HPDE6-E6E7 (cell line): ENCODE measurements around the gene SLC10A3.

Source experiments
- DNase-seq: peaks from one replicate; pipeline ENCODE4 v3.0.0; 2011; ENCODE audit warnings: missing footprints; ENCODE audit errors: extremely low spot score

SLC10A3 gene

DNA sequence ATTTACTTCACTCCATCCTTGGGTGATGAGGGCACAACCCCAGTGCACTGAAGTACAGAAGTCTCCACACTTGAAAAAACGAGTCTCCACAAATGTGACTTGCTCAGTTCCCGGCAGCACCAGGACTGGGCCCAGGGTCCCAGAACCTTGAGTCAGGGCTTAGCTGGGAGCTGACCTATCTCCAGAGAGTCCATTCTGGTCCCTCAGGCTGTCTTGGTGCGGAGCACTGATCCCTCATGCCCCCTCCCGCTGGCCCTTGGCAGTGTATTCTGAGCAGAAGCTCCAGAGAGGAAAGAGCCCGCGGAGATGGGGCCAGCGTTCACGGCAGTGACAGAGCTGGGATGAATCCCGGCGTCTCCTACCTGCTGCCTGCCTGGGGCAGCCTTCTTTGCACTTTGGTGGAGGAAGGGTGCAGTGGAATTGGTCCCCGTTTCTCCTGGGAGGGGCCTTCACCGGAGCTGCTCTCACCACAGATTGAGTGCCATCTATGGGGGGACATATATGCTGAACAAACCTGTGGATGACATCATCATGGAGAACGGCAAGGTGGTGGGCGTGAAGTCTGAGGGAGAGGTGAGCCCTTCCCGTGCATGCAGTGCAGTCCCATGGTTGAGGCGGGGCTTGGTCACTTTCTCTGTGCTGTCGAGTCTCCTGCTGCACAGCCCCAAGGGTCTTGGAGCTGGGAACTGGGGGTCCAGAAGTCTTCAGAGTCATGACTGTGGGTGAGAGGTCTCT, 49.6 kb downstream of the SLC10A3 start:
- DNase-seq: no peak

DNA sequence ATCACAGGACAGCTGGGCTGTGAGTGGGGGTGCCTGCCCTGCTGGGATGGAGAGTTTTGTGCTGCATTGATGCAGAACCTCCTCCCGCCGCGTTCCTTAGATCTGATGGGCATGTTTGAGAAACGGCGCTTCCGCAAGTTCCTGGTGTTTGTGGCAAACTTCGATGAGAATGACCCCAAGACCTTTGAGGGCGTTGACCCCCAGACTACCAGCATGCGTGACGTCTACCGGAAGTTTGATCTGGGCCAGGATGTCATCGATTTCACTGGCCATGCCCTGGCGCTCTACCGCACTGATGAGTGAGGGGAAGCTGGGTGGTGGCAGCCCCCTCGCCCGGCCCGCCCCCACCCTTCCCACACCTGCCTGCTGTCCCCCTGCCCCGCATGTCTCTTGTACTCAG, 50.6 kb downstream of the SLC10A3 start:
- no peak for DNase-seq

- no peak for DNase-seq
Measured at GRCh38 chrX:154437971-154438893, 52.2 kb downstream of the SLC10A3 start.
